OCI-LY7 (cell line): ENCODE measurements around the gene SF3A1.

Source experiments
- EZH2phosphoT487 ChIP-seq: fragments of 200-600 bp; sonication (generic); IDR thresholded peaks from 2 replicates; pipeline ENCODE4 v1.6.1; 2018; ENCODE audit warnings: low read depth, borderline replicate concordance, mild to moderate bottlenecking, mixed run types, antibody characterized with exemption, low read length, moderate library complexity, mixed read lengths
- TF ChIP-seq, protein P1 (sequence below): fragments of 200-600 bp; sonication (generic); conservative IDR thresholded peaks from 2 replicates; pipeline ENCODE4 v1.5.1; 2014; ENCODE audit warnings: mild to moderate bottlenecking, antibody characterized with exemption, low read length, moderate library complexity, mixed read lengths

DNA sequence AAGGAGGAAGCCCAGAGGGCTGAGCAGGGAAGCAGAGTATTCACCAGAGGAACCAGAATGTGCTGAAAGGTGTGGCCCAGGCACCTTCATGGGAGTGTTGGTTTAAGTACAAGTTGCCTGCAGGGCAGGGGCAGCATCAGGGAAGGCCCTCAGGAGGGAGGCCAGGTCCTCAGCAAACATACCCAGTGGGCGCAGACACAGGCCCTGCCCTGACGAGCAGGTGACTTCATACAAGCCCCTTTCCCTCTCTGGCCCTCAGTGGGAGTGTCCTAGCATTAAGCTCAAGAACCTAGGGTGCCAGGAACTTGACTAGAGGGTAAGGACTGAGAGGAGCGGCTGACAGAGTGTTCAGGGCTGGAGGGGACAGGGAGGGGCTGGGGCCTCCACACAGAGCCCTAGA is 59.9 kb downstream of the SF3A1 start:
- TF ChIP-seq, protein P1, sequence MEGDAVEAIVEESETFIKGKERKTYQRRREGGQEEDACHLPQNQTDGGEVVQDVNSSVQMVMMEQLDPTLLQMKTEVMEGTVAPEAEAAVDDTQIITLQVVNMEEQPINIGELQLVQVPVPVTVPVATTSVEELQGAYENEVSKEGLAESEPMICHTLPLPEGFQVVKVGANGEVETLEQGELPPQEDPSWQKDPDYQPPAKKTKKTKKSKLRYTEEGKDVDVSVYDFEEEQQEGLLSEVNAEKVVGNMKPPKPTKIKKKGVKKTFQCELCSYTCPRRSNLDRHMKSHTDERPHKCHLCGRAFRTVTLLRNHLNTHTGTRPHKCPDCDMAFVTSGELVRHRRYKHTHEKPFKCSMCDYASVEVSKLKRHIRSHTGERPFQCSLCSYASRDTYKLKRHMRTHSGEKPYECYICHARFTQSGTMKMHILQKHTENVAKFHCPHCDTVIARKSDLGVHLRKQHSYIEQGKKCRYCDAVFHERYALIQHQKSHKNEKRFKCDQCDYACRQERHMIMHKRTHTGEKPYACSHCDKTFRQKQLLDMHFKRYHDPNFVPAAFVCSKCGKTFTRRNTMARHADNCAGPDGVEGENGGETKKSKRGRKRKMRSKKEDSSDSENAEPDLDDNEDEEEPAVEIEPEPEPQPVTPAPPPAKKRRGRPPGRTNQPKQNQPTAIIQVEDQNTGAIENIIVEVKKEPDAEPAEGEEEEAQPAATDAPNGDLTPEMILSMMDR = no peak
- TF ChIP-seq EZH2phosphoT487 = no peak
